Panc1 (cell line): Measurements from ENCODE around the gene CSTPP1.

Source experiments
- CTCF ChIP-seq: fragments of 450-650 bp; IDR thresholded peaks from 2 replicates; pipeline ENCODE4 v1.5.1; 2017; ENCODE audit warnings: mild to moderate bottlenecking
- REST ChIP-seq, 2 experiments: IDR thresholded peaks; 2 replicates each; pipeline ENCODE4 v1.6.1; 2011 to 2012; ENCODE audit warnings: low read depth in 2 of 2, control low read depth in 1 of 2, low read length in 1 of 2, mild to moderate bottlenecking in 1 of 2, moderate library complexity in 1 of 2; ENCODE audit not compliant: insufficient read depth in 1 of 2
- SIN3A ChIP-seq: IDR thresholded peaks from 2 replicates; pipeline ENCODE4 v1.6.1; 2012; ENCODE audit warnings: low read depth, mild to moderate bottlenecking, low read length, moderate library complexity, borderline replicate concordance; ENCODE audit not compliant: insufficient read depth
- TCF7L2 ChIP-seq: IDR thresholded peaks from 2 replicates; pipeline ENCODE4 v1.6.1; 2011; ENCODE audit warnings: mild to moderate bottlenecking, low read depth, low read length, inconsistent platforms

- TF ChIP-seq CTCF, result no peak
- TF ChIP-seq TCF7L2, result no peak
- no peak for TF ChIP-seq SIN3A
- no peak for TF ChIP-seq REST (IDR thresholded peaks at IDR 0.05; ENCODE audit: insufficient read depth in 1 of 2, low read depth in 2 of 2, low read length in 1 of 2)
Measured at GRCh38 chr11:46979358-46979757, 42.8 kb downstream of the CSTPP1 start.
